Bone marrow (tissue), 2 donors: ENCODE results near the gene OAT.

Experiments used
- DNase-seq, 2 donors: peaks; one replicate each; lab custom pipeline; 2025; lab: John Stamatoyannopoulos, UW

Gene OAT

DNA sequence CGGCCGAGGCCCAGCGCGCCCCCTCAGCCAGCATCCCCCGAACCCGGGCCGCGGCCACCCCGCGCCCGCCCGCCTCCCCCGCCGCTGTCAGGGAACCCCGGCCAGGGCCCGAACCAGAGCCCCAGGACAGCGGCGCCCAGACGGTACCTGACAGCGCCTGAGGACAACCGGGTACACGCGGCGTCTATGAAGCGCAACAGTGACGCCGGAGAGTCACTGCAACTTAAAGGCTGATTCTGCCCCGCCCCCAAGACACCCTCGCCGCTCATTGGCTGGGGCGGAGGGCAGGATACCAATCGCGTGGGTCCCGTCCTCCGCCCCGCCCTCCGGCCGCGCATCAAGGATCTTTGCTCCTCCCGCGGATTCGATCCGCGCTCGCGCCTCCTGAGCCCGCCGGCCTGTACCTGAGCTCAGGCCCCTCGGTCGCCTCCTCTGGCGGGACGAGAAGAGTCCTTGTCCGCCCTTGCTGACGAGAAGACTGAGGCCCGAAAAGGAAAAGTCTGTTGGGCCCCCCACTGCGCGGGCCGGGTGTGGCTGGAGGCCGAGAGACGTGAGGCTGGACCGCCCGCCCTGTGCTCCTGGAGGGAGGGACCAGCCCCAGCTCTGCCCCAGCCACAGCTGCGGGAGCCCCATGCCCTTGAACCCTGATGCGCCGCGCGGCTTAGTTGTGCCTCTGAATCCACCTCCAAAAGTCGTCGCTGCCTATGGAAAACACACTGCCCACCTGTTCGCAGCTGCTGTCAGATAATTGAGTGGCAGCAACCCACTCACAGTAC is at the start of gene OAT:
OAT (minus strand) TSS at position 198 of the 776 bp plus-strand sequence. CDS start 6,752 bp downstream, outside the sequence.
- DNase-seq: peak; percentile 74 to 87

DNA sequence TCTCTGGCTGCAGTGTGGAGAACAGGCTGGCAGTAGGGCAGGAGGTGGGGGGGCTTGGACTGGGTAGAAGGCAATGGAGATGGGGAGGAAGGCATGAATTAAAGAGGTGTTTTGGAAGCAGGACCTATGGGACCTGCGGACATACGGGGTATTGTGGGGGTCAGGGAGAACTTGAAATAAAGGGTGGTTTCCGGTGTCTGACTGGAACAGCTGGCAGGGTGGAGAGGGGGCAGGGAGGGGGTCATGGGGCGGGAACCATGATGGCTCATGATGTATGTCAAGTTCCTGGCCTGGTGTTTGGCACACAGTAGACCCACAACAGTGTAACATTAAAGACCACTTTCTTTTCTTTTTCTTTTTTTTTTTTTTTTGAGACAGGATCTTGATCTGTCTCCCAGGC is 48.4 kb upstream of the OAT start:
- no peak for DNase-seq

DNA sequence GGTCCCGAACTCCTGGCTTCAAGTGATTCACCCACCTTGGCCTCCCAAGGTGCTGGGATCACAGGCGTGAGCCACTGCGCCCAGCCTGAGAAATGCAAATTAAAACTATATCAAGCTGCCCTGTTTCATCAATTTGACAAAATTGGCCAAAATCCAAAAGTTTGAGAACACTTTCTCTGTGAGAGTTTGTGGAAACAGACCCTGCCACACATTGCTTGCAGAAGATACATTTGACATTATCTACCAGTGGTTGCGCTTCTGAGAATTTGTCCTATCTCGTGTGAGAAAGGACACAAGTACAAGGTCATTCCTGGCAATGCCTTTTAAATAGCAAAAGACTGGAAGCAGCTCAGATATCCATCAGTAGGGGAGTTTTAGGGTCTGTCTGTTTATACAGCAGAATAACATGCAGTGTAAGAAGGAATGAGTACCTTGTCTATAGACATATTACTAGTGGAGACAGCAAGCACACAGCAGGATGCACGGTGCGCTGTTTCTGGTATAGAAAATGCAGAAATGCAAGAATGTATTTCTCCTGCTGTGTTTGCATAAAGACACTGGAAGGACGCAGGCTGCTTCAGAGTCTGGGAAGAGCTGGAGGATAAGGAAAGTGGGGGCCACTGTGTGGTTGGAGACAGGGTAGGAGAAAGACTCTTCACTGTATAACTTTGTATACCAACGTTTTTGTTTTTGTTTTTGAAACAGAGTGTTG is 47.2 kb upstream of the OAT start:
- no peak for DNase-seq

DNA sequence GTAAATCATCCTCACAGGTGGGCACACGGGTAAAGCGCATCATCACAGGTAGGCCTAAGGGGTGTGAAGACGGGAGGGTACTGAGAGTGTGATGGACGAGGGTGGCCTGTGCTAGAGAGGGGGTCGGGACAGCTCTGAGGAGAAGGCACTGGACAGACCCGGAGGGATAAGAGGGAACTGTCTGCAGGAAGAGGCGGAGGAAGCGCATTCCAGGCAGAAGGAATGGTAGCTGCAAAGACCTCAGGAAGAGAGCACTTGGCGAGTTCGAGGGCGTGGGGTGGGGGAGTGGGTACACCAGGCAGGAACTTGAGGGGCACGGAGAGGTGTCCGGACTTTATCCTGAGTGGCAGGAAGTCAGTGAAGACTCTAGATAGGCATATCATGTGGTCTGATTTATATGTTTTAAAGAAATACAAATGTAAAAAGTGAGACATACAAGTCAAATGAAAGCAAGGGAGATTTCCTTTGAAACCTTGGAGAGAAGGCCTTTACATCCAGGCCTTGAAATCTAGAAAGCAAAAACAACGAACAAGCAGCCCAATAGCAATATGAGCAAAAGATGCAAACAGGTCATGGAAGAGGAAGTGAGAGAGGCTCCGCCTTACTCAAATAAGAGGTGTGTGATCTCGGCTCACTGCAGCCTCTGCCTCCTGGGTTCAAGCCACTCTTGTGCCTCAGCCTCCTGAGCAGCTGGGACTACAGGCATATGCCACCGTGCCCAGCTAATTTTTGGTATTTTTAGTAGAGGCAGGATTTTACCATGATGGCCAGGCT is 46.5 kb upstream of the OAT start:
- no peak for DNase-seq

DNA sequence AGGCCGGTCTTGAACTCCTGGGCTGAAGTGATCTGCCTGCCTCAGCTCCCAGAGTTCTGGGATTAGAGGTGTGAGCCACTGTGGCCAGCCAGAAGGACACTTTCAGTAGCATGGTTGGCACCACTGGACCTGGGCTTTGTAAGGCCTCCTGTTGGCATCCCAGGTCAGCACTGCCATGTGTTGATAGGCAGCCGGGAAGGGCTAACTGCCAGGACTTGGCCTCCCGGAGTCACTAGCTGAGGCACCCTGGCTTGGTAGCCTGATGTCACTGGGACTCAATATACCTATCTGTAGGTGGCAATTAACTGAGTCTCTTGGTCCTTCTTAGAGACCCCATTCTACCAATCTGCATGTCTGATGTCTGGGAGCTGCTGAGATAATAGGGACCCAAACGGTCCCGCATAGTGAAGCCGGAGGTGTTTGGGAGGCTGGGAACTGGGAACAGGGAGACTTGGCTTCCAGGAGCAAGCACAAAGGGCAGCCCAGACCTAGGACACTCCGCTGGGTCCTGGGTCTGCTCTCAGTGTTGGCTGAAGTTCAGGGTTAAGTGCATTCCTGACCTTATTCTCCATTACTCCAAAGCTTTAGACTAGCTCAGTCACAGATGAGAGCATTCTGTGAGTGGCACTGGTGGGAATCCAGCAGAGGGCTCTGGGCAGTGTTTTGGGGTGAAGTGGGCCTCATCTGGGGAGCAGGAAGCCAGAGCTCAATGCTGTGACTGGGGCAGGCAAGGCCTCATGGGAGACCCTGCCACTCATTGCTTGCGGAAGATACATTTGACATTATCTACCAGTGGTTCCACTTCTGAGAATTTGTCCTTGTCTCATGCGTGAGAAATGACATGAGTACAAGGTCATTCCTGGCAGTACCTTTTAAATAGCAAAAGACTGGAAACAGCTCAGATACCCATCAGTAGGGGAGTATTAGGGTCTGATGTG is 45.6 kb upstream of the OAT start:
- DNase-seq: no peak

DNA sequence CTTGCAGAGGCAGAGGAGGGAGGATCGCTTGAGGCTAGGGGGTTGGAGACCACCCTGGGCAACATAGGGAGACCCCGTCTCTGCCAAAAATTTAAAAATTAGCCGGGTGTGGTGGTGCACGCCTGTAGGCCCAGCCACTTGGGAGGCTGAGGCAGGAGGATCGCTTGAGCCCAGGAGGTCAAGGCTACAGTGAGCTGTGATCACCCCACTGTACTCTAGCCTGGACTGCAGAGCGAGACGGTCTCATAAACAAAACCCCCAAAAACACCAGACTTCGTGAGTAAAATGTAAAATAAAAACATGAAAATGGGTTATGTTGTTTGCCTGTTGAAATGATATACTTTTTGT is 43.6 kb upstream of the OAT start:
- no peak for DNase-seq

DNA sequence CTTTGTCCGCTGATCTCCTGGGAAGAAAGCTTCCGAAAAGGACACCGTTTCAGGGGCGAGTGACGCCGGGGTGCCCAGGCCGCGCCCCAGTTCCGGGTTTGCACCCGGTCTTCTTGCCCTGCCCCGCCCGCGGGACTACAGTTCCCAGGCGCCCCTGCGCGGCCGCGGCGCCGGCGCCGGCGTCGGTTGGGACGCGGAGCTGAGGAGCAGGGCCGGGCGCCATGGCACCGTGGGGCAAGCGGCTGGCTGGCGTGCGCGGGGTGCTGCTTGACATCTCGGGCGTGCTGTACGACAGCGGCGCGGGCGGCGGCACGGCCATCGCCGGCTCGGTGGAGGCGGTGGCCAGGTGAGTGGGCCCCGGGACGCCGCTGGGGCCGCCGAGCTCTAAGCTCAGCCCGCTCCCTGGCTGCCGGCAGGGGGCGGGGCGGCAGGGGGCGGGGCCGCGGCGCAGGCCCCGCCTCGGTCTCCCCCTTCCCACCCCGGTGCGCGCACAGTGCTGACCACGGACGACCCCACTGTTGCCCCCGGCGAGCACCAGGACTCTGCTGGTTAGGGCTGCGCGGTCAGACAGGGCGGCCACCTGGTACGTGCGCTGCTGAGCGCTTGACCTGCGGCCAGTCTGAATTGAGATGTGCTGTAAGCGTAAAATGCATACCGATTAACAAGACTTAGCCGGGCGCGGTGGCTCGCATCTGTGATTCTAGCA is 43.1 kb upstream of the OAT start, which contains the start of gene LHPP:
LHPP (plus strand) TSS at position 182 of the 706 bp plus-strand sequence; CDS start at position 222, 40 bp downstream.
- DNase-seq: peak; percentile 62 to 90

DNA sequence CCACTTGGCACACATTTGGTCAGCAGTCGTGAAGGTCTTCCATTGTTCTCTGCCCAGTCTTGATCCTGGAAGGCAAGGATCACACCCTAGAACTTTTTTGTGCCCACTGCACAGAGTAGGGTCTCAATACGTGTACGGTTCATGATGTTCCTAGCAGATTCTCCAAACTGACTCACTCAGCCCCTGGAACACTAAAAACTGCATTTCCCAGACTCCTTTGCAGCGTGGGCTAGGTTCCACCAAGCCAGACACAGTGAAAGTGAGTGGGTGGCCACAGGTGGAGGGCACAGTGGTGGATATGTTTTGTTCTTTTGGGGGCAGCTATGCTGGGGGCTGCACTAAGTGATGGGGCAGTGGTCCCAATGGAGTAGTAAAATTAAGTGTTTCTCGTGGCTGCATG is 41.4 kb upstream of the OAT start:
- no peak for DNase-seq

DNA sequence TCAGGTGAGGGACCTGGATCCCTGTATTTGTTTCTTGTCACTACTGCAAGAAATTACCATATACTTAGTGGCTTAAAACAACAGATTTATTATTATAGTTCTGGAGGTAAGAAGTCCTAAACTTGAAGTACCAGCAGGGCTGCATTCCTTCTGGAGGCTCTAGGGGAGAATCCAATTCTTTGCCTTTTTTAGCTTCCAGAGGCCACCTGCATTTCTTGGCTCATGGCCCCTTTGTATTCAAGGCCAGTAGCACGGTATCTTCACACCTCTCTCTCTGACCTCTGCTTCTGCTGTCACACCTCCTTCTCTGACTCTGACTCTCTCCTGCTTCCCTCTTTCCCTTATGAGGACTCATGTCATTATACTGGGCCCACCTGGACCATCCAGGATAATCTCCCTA is 40.7 kb upstream of the OAT start:
- no peak for DNase-seq

DNA sequence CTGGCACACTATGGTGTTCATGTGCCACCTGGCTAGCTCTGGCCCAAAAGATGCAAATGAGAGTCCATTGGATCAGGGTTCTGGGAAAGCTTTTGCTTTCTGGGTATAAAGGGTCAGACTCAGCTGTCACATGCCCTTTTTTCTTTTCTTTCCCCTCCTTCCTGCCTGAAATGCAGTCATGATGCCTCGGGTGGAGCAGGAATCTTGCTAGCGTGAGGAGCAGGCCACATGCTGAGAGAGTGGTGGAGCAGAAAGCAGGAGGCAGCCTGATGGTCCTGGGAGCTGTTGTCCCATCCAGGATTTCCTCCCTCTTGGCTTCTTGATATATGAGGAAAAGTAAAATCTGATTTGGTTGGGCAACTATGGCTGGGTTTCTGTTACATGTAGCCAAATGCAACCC is 40.2 kb upstream of the OAT start:
- no peak for DNase-seq

DNA sequence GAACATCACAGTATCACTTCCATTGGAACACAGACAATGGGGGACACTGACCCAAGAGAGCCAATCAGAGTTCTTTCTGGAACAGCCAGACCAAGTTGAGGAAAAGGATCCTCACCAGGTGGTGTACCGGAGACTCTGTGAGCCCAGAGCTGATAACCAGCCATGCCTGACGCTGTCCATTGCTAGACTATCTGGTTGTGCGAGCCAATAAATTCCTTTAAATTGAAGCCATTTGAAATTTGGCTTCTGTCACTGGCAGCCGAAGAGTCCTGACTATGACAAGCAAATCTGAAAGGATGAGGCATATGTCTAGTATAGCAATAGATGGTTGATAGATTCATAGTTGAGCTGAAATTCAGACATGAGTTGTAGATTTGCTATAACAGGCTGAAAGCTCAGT is 39.8 kb upstream of the OAT start:
- no peak for DNase-seq

DNA sequence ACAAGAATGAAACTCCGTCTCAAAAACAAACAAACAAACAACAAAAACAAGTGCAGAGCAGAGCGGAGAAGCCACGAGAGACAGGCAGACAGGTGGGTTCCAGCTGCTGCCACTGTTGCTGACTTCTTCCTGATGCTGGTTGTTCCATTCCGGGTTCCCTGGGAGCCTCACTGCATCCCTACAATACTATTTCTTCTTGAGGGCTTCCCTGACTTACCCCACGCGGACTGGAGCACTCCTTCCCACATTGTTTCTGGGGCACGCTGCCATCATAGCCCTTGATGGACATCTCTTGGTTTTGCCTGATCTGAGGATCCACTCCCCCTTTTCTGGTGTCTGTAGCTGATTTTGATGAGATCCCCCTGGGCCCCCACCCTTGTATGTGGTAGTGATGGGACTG is 36.7 kb upstream of the OAT start:
- no peak for DNase-seq

DNA sequence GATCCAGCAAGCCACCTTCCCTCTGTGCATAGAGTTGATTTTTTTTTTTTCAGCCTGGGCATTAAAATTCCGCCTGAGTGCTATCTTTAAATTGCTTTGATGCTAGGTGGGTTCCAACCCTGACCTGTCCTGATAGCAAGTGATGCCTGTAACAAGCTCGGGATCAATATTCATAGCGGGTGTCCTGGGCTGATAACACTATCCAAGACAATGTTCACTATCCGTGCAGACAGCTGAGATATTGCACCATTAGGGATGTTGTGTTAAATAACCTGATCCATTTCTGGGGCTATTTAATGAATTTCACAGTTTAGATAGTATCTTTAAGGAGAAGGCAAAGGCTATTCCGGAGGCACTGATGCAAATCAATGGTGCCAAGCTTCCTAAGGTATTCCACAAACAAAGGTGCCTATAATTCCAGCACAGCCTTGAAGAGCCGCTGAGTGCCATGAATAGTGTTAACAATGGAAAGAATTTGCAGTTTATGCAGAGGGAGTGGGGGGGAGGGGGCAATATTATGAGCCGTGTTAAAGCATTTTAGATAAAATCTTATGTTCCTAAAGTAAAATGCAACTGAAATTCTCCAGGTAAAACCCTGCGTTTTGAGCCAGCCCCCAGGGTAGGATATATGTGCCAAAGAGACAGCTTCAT is 35.4 kb upstream of the OAT start:
- no peak for DNase-seq

DNA sequence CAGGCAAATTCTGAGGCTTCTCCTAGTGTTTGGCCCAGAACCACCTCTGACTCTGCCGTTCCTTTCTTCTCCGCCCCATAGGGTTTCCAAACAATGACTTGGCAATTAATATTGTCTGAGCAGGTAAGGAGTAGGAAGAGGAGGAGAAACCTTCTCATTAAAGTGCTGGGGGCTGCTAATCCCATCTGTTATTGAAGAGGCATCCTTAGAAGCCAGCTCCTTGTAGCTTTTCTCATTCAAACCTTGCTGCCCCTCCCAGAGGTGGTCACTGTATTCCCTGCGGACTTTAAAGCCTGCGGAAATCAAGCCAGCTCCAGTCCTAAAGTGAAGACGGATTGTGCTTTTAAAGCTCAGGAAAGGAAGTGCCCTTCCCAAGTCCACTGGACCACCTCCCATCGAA is 32.6 kb upstream of the OAT start:
- DNase-seq: no peak

DNA sequence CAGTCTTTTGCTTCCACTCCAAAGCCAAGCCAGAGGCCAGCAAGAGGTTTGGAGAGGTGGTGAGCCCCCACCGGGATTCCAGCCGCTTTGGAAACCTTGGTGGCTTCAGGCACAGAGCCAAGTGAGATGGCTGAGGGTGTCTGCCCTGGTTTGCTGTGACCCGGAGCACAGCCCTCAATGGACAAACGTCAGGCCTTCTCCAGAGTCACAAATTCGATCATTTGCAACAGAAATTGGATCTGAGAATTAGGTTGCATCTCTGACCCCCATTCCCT is 32.0 kb upstream of the OAT start:
- no peak for DNase-seq

DNA sequence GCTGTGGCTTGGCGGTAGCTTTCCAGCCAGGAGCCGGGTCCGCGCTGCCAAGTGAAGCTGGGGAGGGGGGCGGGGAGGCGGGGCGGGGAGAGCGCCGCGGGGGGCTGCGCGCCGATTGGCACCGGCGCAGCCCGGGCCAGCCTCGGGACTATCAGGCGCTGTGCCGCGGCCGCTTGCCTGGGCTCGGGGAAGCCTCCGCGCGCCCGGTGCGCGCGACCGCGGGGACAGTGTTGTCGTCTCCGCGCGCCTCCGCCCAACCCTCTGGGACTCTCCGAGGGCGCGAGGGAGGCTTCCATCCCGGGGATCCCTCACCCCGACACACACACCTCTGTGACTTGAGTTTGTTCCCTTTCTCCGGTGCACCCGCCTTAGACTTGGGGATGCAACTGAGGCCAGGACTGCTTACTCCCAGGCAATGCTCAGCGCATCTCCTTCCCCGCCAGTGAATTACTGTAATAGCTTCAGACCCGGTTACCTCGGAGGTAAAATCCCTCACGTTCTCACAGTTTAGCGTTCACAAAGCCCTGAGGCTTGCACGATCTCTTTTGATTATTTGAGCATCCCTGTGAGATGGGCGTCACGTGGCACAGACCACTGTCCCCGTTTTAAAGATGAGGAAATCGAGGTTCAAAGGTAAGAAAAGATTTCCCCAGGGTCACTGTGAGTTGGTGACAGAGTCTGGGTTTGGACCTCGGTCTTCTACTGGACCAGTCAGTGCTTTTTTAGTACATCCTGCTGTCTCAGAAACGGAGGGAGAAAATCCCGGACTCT is 31.5 kb upstream of the OAT start, which contains the start of gene NKX1-2:
NKX1-2 (minus strand) TSS at position 24 of the 771 bp plus-strand sequence. CDS start 92 bp downstream, outside the sequence.
- DNase-seq: no peak

DNA sequence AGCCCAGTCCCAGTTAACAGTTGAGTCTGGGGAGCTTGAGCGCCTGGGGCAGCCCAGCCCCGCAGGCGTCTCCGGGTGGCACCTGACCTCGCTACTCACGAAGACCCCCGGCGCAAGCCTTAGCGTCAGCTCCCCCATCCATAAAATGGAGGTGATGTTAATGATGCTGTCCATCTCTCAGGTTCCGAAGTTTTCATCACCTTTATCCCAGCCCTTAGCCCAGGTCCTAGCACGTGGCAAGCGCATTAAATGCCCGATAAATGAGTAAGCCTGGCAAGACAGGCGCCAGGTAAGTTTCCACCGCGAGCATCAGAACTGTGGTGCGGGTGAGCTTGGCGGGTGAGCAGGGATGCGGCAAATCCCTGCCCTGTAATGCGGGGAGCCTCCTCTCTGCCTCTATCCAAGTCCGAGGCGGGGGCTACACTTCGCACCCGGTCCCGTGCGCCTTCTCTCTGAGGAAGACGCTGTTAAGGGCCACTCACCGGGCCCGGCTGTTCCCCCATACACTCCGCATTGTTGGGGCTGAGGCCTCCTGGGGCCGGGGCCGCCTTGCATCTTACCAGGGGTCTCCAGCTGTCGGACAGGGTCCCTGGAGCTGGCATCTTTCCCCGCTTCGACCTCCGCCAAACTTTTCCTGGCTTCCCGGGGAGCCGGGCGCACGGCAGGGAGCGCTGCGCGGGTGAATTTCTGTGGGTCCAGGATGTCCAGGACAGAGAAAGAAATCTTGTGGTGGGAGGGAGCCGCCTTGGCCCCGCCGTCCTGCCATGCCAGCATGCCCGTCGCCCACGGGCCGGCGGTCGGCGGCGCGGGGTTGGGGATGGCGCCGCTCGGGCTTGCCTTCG is 30.7 kb upstream of the OAT start:
- no peak for DNase-seq

DNA sequence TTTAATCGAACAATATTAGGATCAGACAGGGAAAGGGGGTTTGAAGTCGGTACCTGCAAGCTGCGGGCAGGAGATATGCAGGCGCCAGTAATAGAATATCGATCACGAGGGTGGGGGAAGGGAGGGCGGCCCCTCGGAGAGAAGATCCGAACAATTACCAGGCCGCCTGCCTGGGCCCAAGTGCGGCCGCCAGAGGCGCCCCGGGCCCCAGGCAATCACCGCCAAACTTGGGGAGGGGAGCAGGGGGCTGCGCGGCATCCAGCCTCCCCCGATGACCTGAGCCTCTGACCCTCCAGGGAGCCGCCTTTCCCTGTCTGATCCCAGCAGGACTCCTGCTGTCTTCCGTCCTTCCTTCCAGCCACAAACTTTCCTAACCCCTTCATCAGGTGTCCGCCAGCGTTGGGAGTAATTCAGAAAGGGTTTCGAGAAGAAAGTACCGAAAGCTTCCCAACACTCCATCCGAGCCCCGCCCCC is 30.0 kb upstream of the OAT start:
- DNase-seq: no peak
